GM19438 (cell line): ENCODE measurements around the gene PLA2G4F.

Experiments
- ATAC-seq: cut with Tn5 transposase; IDR thresholded peaks from one replicate; pipeline ENCODE4 v1.9.1; 2021; ENCODE audit warnings: low read depth; ENCODE audit not compliant: unreplicated experiment

The PLA2G4F gene

DNA sequence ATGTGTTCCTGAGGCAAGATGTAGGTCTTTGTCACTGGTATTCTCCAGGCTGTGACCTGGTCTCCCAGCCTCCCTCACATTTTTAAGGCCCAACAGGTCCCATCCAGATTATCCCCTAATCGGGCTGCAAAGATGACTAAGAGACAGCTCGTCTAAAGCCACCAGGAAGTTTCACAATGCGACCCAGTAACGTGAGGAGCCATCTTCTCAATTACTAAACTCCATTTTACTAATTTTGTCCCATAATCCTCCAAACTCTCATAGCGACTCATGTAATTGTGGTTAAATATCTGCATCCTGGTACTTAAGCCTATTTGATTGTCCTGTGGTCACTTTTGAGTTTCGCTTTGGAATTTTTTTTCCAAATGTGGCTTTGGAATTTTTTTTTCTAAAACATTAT is 8.7 kb upstream of the PLA2G4F start:
- ATAC-seq = no peak

DNA sequence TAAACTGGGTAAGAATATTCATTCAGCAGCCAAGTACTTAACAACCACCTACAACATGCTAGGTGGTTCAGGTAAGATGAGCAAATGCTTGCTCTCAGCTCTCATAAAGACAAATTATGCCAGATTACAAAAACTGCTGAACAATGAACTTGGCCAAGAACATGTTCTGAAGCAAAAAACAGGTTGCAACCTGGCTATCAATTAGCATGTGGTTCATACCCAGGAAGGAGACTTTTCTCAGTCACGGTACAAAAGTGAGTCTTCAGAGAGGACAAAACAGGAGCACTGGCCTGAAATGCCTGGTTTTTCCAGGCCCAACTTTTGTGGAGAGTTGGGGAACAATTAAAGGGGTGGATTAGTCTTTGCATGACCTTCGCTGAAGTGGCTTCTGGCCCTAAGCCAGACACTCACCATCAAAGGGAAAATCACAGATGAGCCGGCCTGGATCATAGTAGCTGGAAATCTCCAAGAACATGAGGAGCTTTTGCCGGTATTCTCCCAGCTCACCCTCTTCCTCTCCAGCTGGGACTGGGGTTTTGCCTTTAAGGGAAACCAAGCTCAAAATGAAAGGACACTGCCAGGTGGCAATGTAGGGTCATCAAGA is 7.6 kb upstream of the PLA2G4F start:
- no peak for ATAC-seq

DNA sequence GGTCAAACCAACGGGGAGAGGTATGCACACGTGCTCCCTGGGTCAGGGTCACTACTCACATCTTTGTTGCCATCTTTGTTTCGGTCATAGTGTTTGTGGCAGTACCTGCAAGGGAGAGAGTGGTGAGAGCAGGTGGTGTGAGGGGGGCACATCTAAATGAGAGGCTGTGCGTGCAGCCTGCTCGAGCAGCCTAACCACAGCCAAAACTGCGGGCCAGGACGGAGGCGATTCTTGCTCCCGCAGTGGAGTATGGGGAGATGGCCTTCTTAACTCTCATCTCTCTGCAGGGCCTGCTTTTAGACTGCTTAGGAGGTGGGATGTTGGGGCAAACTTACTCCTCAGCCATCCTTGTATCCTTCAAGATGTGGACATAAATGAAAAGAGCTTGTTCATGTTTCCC is 6.9 kb upstream of the PLA2G4F start:
- ATAC-seq = no peak

DNA sequence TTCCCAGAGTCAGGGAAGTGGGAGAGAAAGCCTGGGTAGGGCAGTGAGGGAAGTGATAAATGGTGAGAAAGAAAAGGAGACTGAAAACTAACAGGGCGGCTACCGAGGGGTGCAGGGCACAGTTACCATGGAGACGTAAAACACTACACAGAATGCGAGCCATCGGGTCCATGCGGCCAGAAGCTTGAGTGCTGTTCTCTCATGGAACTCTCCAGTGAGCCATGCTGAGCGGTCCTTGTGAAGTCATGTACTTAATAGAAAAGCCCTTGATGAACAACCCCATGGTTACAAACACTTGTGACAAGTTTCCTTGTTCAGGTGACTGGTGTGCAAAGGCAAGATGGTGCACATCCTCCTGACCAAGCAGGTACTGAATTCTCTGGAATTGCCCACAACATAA is 3.7 kb upstream of the PLA2G4F start:
- ATAC-seq = no peak

DNA sequence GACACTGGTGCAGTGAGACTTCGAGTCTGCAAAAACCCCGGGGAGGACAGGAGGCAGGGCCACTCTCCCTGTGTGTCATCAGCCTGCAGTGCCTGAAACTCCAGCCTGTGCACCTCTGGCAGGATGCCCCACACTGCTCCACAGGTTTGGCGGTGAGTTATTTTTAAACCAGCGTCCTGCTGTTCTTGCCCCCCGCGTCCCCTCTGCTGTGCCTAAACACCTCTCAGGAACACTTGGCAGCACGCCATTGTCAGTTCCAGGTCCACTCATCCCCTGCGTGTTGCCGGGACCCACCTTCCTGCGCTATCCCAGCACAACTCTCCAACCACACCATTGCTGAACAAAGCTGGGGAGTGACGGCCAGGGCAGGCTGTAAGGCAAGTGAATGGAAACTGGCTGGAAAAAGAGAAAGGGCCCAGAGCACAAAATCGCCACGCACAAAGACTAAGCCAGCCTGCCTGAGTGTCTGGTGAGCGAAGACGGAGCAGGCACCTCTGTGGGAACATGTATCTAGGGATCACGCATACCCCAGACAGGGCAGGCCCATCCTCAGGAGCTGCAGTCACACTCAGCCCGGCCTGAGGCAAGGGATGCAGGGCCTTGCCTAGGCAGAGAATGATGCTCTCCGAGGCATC is 3.1 kb upstream of the PLA2G4F start:
- ATAC-seq = no peak

DNA sequence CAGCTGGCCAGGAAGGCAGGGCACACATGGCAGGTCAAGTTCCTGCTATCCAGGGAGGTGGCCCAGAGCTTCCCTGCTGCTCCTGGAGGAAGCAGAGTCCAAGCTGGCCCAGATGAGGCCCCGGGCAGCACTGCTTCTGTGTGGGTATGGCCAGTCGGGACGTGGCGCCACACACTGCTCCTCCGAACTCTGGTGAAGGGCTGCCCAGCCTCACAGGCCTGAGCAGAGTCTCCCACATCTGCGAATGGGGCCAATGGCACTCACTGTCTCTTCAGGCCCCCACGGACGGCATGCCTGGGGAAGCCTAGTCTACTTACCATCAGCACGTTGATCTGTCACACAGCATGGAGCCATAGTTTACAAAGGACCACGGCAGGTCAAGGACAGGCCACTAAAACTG is 2.5 kb upstream of the PLA2G4F start:
- ATAC-seq = no peak

DNA sequence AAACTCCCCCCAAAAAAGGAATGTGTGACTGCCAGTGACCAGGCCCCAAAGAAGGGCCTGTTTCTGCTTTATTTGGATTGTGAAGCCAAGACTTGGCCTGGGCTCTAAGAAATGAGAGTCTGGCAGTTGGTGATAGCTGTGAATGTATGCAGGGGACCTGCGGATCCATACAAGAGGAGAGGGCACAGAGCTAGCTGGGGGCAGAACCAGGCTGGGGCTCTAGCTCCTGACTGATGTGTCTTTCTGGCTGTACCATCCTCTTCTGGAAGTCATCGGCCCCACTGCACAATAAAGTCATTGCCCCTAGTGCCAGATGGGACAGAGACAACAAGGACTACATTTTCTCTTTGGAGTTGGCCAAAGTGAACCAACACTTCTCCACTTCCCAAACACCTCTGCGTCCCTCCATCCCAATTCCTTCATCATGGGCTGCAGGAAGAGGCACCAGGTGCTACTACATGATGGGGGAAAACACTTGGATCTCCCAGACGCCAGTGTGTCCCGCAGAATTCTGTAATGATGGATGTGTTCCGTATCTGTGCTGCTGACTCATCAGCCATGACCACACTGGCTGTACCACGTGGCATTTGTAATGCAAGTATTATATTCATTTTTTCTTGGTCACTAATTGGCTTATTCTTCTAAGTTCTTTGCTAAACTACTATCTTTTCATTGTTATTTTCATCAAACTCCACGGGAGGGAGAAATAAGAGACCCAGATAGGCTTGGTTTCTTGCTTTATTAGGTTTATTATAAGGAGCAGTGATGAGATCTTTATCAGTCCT is 1.7 kb upstream of the PLA2G4F start:
- no peak for ATAC-seq

DNA sequence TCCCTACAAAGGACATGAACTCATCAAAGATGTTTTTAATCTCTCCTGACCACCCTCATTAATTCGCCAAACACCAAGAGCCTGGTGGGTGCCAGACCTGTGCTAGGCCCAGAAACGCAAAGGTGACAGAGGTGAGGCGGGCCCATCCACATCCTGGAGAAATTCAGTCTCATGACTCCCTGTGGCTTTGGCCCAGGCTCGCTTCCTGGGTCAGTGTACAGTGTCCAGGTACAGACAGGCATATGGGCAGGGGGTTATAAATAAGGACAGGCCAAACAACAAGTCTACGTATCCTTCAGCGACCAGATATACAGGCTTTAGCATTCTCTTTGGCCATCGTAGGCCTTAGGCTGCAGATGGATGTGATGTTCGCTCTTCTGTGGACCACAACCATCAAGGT is 945 bp upstream of the PLA2G4F start:
- no peak for ATAC-seq

DNA sequence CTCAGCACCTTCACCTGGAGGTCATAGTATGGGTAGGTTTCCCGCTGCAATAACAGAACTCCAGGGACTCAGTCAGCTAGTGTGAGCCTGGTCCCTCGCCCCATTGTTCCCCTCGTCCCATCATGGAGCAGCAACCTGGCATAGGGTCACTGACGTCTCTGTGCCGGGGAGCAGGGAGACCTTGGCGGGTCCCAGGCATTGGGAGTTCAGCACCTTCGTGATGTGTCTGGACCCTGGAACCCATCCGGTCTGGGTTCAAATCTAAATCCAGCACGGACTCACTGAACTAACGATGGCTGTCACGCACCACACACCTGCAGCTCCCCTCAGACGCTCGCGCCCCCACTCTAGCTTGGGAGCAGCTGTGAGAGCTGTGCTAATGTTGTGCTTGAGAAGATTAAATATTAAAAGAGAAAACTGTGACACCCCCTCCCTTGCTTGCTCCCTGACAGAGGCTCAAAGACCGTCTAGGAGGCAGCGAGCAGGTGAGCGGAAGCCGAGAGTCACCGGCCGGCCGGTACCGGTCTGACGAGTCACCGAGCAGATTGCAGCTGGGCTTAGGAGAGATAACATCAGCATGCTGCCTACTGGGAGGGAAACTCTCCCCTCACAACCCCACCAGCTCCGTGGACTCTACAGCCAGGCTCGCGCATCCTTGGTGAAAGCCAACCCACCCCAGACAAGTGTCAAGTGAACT is 742 bp downstream of the PLA2G4F start:
- ATAC-seq = no peak

DNA sequence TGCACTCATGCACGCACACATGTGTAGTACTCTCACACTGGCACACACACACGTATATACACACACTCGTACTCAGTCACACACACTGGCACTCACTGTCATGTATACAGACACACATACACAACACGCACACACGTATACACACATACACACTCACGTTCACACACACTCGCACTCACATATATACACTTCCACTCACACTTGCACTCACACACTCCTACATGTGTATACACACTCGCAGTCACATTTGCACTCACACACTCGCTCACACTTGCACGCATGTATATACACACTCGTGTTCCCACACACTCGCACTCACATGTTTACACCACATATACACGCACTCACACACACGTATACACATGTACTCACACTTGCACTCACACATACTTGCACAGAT is 1.5 kb downstream of the PLA2G4F start:
- ATAC-seq = no peak

DNA sequence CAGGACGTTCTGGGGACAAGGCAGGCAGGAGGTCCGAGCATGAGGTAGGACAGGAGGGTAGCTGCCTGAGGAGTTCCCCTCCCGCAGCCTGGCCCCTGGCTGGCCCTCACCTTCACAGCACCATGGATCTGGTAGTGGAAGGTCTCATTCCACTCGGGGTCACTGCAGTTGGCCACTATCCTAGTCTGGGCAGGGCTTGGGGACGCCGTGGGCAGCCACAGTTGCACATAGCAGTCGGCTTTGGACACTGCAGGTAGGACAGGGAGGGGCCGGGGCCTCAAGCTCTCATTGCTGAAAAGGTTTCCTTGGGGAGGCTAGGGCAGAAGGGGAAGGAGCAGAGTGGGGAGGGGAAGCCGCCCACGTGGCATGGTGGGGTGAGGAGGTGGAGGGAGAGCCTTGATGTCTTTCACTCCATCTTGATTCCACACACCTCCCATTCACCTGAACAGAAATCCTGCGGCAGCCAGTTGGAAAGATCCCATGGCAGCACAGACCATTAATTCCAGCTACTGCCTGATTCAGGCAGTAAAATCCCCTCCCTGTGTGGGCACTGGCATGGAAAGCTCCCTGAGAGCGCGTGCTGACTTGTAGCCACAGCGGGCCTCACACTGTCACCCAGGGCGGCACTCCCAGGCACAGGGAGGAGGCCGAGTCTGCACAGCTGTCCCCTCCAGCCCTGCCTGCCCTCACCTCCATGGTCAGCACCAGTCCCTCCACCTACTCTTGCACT is 2.1 kb downstream of the PLA2G4F start:
- ATAC-seq = no peak

DNA sequence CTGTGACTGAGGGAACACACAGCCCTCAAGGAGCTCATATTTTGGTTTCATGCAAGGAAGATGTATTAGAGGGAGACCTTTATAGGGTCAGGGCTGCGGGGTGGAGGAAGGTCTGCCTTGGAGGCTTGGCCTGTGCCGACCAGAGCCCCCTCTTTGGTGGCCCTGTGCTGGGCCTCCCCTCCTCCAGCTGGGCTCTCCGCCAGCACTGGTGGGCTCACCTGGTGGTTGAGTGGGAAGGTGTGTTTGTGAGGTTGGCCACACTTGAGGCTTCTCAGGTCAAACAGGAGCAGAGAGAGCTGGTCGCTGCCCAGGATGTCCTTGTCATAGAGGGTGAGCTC is 2.6 kb downstream of the PLA2G4F start:
- no peak for ATAC-seq

DNA sequence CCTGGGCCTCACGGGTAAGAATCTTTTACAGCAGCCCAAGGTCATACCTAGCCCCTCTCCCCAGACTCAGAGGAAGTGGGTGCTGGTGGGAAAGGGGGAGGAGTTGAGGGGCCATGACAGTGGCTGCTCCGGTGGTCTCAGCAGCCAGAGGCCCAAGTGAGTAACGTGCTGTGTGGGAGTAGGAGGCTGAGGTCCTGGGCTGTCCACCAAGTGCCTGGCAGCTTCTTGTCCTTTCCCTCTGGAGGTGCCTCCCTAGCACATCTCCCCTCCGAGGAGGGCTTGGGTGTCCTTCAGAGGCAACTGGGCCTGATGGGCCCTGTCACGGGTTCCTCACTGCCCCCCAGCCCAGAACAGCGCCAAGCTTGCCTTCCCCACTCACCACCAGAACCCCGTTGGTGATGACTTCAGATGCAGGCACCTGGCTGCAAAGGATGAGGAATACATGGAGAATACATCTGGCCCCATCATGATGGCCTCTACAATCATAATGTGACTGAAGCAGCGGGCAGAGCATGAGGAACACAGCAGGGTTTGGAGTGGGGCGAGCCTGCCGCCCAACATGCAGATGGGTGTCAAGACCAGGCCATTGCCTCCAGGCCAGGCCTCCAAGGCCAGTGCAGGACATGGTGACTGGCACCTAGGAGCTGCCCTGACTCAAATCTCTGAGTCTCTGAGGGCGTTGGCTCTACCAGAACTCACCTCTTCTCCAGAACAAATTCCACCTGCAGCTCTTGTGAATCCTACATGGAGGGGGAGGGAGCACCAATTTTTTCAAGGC is 3.3 kb downstream of the PLA2G4F start:
- no peak for ATAC-seq

DNA sequence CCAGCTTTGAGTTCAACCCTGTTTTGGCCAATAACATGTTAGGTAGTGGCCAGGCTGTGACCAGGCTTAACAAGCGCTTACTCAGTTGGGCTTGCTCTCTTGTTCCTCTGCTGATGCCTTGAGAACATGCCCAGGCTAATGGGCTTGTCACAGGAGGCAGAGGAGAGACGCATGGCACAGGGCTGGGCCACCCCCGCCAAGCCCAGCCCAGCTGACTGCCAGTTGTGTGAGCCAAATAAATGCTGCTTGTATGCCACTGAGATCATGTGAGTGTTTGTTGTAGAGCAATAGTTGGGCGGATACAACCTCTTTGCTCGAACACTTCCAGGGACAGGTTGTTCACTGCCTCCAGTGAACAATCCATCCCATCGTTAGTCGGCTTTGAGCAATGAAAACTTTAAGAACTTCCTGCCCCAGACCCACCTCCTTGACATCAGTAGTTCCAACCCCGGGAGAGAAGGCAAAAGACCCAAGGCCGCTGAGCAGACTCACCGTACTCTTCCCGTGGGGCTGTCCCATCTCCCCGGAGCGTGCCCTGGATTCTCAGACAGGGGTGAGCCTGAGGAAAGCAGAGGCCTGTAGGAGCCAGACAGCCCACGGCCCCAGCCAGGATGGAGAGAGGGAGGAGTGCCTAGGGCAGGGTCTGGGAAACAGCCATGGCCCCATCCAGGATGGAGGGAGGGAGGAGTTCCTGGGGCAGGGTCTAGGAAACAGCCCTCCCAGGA is 4.1 kb downstream of the PLA2G4F start:
- ATAC-seq = no peak

DNA sequence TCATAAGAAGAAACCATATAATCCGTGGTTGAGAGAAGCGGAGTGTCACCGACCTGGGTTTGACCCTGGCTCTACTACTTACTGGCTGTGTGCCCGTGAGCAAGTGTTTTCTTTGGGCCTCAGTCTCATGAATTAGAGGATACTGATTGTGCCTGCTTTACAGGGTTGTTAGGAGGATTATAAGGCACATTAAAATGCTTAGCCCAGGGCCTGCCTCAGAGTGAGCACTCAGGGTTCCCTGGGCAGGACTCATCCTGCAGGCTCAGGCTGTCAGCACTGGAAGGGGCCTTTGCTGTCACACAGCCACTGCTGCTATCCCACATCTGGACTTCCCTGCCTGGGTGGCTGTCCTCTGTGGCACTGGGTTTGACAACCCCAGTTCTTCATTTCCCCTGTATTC is 4.7 kb downstream of the PLA2G4F start:
- no peak for ATAC-seq

DNA sequence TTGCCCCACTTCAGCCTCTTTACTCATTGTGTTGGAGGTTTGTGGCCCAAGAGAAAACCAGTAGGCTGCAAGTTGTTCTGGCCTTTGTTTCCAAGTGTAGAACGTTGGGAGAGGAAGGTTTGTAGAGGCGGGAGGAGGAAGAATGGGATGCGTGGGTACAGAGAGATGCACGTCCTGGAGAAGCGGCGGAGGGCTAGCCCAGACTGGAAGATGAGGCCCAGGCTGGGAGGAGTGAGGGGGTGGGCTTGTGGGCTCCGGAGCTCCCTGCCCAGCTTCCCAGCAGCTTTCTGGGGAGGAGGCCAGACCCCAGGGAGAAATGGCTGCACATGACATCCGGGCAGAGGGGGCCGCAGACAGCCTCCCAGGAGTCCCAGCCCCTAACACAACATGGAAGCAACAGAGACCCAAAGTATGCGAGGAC is 5.3 kb downstream of the PLA2G4F start:
- no peak for ATAC-seq

DNA sequence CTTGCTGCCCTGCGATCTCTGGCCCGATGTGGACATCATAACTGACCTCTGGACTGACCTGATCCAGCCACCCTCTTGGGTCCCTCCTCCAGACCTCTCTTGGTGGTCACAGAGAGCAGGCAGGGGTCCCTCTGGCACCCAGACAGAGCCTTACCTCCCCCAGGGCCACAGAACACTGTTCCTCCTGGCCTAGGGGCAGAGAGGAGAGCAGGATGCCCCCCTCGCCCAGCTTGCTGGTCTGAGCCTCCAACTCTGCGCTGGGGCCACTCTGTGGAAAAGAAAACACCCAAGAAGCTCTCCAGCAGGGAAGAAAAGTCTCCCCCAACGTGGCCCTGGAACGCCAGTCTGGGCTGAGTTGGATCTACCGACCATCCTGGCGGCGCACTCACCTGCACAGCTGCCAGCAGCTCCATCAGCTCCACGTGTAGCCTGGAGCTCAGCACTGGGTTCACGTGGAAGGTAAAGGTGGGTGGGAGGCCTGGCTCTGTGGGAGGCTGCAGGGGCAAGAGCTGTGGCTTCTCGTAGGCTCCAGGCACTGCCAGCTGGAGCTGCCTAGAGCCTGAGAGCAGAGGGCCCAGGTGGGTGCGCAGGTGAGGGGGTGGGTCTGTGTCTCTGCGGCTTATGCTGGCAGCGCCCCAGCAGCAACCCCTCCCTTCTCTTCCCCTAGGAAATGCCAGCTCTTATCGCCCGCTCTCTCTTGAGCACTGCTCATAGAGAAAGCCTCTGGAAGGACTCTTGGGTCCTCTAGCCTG is 6.0 kb downstream of the PLA2G4F start:
- no peak for ATAC-seq

DNA sequence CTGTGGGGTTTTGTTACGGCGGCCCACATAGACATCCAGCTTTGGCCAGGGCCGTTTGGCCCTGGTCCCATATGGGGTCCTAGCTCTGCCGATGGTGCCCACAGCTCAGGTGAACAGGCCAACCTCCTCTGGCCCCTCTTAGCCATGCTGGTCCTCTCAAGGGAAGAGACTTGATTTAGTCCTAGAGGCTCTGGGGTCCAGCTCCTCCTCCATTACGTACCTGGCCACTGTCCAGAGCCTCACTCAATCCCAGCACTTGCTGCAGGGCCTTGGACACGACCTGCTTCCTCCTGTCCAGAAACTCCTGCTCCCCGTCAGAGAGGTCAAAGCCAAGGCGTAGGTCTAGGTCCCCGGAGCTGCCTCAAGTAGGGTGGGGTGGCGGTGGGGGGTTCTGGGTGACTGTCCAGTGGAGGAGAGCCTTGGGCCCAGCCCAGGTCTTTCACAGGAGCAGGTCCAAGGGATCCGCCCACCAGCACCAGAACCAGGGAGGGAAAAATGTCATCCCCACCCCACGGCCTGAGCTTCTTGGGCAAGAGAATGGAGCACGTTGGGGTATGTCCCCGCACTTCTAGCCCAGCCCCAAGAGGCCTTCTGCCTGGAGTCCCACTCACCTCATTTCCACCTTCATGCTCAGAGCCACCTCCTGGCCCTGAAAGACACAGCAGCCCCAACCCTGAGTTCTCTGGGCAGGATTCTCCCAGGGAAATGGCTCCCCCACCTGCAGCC is 6.8 kb downstream of the PLA2G4F start:
- ATAC-seq = no peak
